ENCODE results near the gene HOXB3. TPM values are rescaled to one million over a fixed set of nuclear protein-coding genes. Genes with fewer than 3 reads are reported as not detected.
A peak's percentile ranks its signal among the peaks of the same experiment; 100 is the strongest.

The HOXB3 gene
- total and polyA plus RNA-seq, 2 donors (not counting 1 experiment from before 2014, with no cell fraction given) = 15.7 to 28.6 TPM

GRCh38 chr17:48596000-48596734 lies 6.1 kb upstream of the HOXB3 start:
- H3K4me2 ChIP-seq (ENCODE audit: extremely low read depth, insufficient read depth, low read length) = peak overlapping the region; percentile 95
- peak overlapping the region; percentile 83 for H3K9ac ChIP-seq (ENCODE audit: insufficient read depth, low read length)
- peak in 1 of 2 donors; percentile 3 for TF ChIP-seq CTCF (conservative IDR thresholded peaks at IDR 0.05 in 1 of 2, IDR thresholded peaks at IDR 0.05 in 1 of 2; ENCODE audit: low read depth in 1 of 2, low read length in 2 of 2)
- TF ChIP-seq EZH2 (IDR thresholded peaks at IDR 0.05; ENCODE audit: low read length, missing control alignments) = no peak
- H3K27ac ChIP-seq (ENCODE audit: insufficient read depth, low read length) = peak overlapping the region; percentile 92
- H2AFZ ChIP-seq (ENCODE audit: low read length) = no peak overlapping the region
- H3K9me3 ChIP-seq (ENCODE audit: control insufficient read depth, insufficient read depth, low read depth, low read length) = no peaks in the 10 kb centered on the region
- peak in 1 of 2 donors; percentile 47 for DNase-seq (ENCODE audit: low read depth in 2 of 2)
- H4K20me1 ChIP-seq (ENCODE audit: control insufficient read depth, extremely low read depth, insufficient read depth, low read length) = no peaks in the 10 kb centered on the region
- H3K27me3 ChIP-seq (ENCODE audit: control insufficient read depth, insufficient read depth, low read length) = no peaks in the 10 kb centered on the region
- H3K4me1 ChIP-seq (ENCODE audit: control insufficient read depth, extremely low read depth, insufficient read depth, low read length) = peaks cover 4% of the 10 kb centered on the region
- peaks cover 97% of the 10 kb centered on the region for H3K79me2 ChIP-seq (ENCODE audit: control insufficient read depth, insufficient read depth, low read length)
- peak overlapping the region; percentile 83 to 93 (median 88) for H3K4me3 ChIP-seq (replicated peaks in 1 of 4; ENCODE audit: control extremely low read depth in 1 of 4, insufficient read depth in 1 of 4, low read depth in 3 of 4, low read length in 4 of 4)
- H3K36me3 ChIP-seq (ENCODE audit: control insufficient read depth, insufficient read depth, low read length) = peaks cover 4% of the 10 kb centered on the region

- Histone ChIP-seq H4K20me1 (ENCODE audit: control insufficient read depth, extremely low read depth, insufficient read depth, low read length) (no peaks in the 10 kb centered on the region), H3K27me3 (ENCODE audit: control insufficient read depth, insufficient read depth, low read length) (no peaks in the 10 kb centered on the region), H3K4me2 (ENCODE audit: extremely low read depth, insufficient read depth, low read length) (peak overlapping the region; percentile 95), H3K4me3 (replicated peaks in 1 of 4; ENCODE audit: control extremely low read depth in 1 of 4, insufficient read depth in 1 of 4, low read depth in 3 of 4, low read length in 4 of 4) (peak overlapping the region; percentile 83 to 93 (median 88)), H3K79me2 (ENCODE audit: control insufficient read depth, insufficient read depth, low read length) (peaks cover 97% of the 10 kb centered on the region), H3K27ac (ENCODE audit: insufficient read depth, low read length) (peak overlapping the region; percentile 92), H3K36me3 (ENCODE audit: control insufficient read depth, insufficient read depth, low read length) (peaks cover 4% of the 10 kb centered on the region), H2AFZ (ENCODE audit: low read length) (no peak overlapping the region), H3K4me1 (ENCODE audit: control insufficient read depth, extremely low read depth, insufficient read depth, low read length) (peaks cover 4% of the 10 kb centered on the region), H3K9ac (ENCODE audit: insufficient read depth, low read length) (peak overlapping the region; percentile 83), H3K9me3 (ENCODE audit: control insufficient read depth, insufficient read depth, low read depth, low read length) (no peaks in the 10 kb centered on the region)
- DNase-seq (ENCODE audit: low read depth in 2 of 2) = peak in 1 of 2 donors; percentile 41
- TF ChIP-seq CTCF (conservative IDR thresholded peaks at IDR 0.05 in 1 of 2, IDR thresholded peaks at IDR 0.05 in 1 of 2; ENCODE audit: low read depth in 1 of 2, low read length in 2 of 2) (no peak), EZH2 (IDR thresholded peaks at IDR 0.05; ENCODE audit: low read length, missing control alignments) (no peak)
Observed at GRCh38 chr17:48595278-48595999, 5.4 kb upstream of the HOXB3 start.

- Histone ChIP-seq H3K27ac (ENCODE audit: insufficient read depth, low read length) (peak overlapping the region; percentile 92), H3K36me3 (ENCODE audit: control insufficient read depth, insufficient read depth, low read length) (peaks cover 4% of the 10 kb centered on the region), H3K27me3 (ENCODE audit: control insufficient read depth, insufficient read depth, low read length) (no peaks in the 10 kb centered on the region), H3K4me2 (ENCODE audit: extremely low read depth, insufficient read depth, low read length) (peak overlapping the region; percentile 95), H3K4me3 (replicated peaks in 1 of 4; ENCODE audit: control extremely low read depth in 1 of 4, insufficient read depth in 1 of 4, low read depth in 3 of 4, low read length in 4 of 4) (peak overlapping the region; percentile 83 to 93 (median 88)), H4K20me1 (ENCODE audit: control insufficient read depth, extremely low read depth, insufficient read depth, low read length) (no peaks in the 10 kb centered on the region), H3K79me2 (ENCODE audit: control insufficient read depth, insufficient read depth, low read length) (peaks cover 97% of the 10 kb centered on the region), H2AFZ (ENCODE audit: low read length) (no peak overlapping the region), H3K9ac (ENCODE audit: insufficient read depth, low read length) (peak overlapping the region; percentile 38), H3K9me3 (ENCODE audit: control insufficient read depth, insufficient read depth, low read depth, low read length) (no peaks in the 10 kb centered on the region), H3K4me1 (ENCODE audit: control insufficient read depth, extremely low read depth, insufficient read depth, low read length) (peaks cover 4% of the 10 kb centered on the region)
- TF ChIP-seq EZH2 (IDR thresholded peaks at IDR 0.05; ENCODE audit: low read length, missing control alignments) (no peak), CTCF (conservative IDR thresholded peaks at IDR 0.05 in 1 of 2, IDR thresholded peaks at IDR 0.05 in 1 of 2; ENCODE audit: low read depth in 1 of 2, low read length in 2 of 2) (no peak)
- peak in 1 of 2 donors; percentile 69 for DNase-seq (ENCODE audit: low read depth in 2 of 2)
Observed at GRCh38 chr17:48594538-48595277, 4.7 kb upstream of the HOXB3 start.

All from fibroblast of lung (primary cell).